ENCODE measurements around the gene AP1M1. TPM values are rescaled to one million over a fixed set of nuclear protein-coding genes. Genes with fewer than 3 reads are reported as not detected.

Gene AP1M1
- total RNA-seq, 2 donors from 2014 or later, result 35.0 to 51.6 TPM

DNA sequence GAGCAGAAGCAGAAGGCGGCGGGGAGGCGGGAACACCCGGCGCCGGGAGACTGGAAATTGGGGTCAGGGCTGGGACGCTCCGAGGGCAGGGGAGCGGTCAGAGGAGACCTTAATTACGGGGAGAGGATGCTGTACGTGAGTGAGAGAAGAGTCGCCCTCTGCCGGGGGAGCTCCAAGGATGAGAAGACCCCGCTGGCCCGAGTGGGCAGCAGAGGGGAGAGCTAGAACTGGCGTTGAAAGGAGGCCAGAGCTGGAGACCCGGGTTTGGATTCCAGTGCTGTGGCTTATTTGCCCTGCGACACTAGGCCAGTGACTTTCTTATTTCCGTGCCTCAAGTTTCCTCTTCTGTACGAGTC is 12.0 kb upstream of the AP1M1 start:
- Histone ChIP-seq H3K4me3 (ENCODE audit: low read length) (peak overlapping the region; percentile 95), H3K27ac (ENCODE audit: low read depth, low read length) (peak overlapping the region; percentile 50), H3K9ac (ENCODE audit: extremely low read depth, low read length, poor library complexity, severe bottlenecking) (peak overlapping the region; percentile 82), H3K27me3 (ENCODE audit: control insufficient read depth, insufficient read depth, low read length, poor library complexity, severe bottlenecking) (no peaks in the 10 kb centered on the region), H3K36me3 (ENCODE audit: control insufficient read depth, insufficient read depth, low read length) (peaks cover 26% of the 10 kb centered on the region), H3K4me1 (ENCODE audit: control insufficient read depth, insufficient read depth, low read length) (no peaks in the 10 kb centered on the region), H3K9me3 (ENCODE audit: control insufficient read depth, low read length) (no peaks in the 10 kb centered on the region)
- H3K27ac Mint-ChIP-seq, result peak overlapping the region; percentile 98
- H3K27me3 Mint-ChIP-seq (ENCODE audit: insufficient read depth), result peaks cover 10% of the 10 kb centered on the region
- H3K4me3 Mint-ChIP-seq, result peak overlapping the region; percentile 100
- H3K4me1 Mint-ChIP-seq, result peaks cover 5% of the 10 kb centered on the region
- TF ChIP-seq, protein P1, sequence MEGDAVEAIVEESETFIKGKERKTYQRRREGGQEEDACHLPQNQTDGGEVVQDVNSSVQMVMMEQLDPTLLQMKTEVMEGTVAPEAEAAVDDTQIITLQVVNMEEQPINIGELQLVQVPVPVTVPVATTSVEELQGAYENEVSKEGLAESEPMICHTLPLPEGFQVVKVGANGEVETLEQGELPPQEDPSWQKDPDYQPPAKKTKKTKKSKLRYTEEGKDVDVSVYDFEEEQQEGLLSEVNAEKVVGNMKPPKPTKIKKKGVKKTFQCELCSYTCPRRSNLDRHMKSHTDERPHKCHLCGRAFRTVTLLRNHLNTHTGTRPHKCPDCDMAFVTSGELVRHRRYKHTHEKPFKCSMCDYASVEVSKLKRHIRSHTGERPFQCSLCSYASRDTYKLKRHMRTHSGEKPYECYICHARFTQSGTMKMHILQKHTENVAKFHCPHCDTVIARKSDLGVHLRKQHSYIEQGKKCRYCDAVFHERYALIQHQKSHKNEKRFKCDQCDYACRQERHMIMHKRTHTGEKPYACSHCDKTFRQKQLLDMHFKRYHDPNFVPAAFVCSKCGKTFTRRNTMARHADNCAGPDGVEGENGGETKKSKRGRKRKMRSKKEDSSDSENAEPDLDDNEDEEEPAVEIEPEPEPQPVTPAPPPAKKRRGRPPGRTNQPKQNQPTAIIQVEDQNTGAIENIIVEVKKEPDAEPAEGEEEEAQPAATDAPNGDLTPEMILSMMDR (conservative IDR thresholded peaks at IDR 0.05), result peak; percentile 79
- peaks cover 2% of the 10 kb centered on the region for H3K9me3 Mint-ChIP-seq
- 1 to 4% methylated on average over 16 to 20 of the region's 20 CpGs for WGBS, 2 experiments (ENCODE audit: insufficient coverage in 1 of 2, insufficient read length in 1 of 2)
- peaks cover 35% of the 10 kb centered on the region for H3K36me3 Mint-ChIP-seq (ENCODE audit: low read depth)
- DNase-seq, result peak; percentile 87

DNA sequence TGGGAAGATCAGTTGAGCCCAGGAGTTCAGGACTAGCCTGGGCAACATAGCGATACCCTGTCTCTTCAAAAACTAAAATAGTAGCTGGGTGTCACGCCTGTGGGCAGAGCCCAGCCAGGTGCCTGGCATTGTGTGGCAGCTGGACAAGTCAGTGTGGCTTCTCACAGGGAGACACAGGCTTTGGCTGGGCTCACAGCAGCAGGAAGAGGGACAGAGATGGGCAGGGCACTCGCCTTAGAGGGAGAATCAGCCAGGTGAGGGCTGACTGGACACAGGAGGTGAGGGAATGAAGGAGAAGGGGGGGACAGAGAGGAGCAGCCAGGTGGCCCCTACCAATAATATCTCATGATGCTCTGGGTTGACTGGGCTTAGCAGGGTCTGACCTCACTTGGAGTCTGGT is 9.2 kb upstream of the AP1M1 start:
- H3K9me3 ChIP-seq (ENCODE audit: control insufficient read depth, low read length), result no peaks in the 10 kb centered on the region
- H3K27me3 Mint-ChIP-seq (ENCODE audit: insufficient read depth), result peaks cover 5% of the 10 kb centered on the region
- H3K4me3 Mint-ChIP-seq, result no peak overlapping the region
- H3K9ac ChIP-seq (ENCODE audit: extremely low read depth, low read length, poor library complexity, severe bottlenecking), result no peak overlapping the region
- TF ChIP-seq, protein P1 (conservative IDR thresholded peaks at IDR 0.05), result no peak
- H3K36me3 Mint-ChIP-seq (ENCODE audit: low read depth), result peaks cover 51% of the 10 kb centered on the region
- H3K27ac ChIP-seq (ENCODE audit: low read depth, low read length), result no peak overlapping the region
- peaks cover 43% of the 10 kb centered on the region for H3K36me3 ChIP-seq (ENCODE audit: control insufficient read depth, insufficient read depth, low read length)
- no peaks in the 10 kb centered on the region for H3K4me1 ChIP-seq (ENCODE audit: control insufficient read depth, insufficient read depth, low read length)
- H3K27me3 ChIP-seq (ENCODE audit: control insufficient read depth, insufficient read depth, low read length, poor library complexity, severe bottlenecking), result no peaks in the 10 kb centered on the region
- peaks cover 2% of the 10 kb centered on the region for H3K9me3 Mint-ChIP-seq
- no peak overlapping the region for H3K27ac Mint-ChIP-seq
- WGBS, 2 experiments (ENCODE audit: insufficient coverage in 1 of 2, insufficient read length in 1 of 2), result 93% methylated on average over 2 to 3 of the region's 3 CpGs
- H3K4me3 ChIP-seq (ENCODE audit: low read length), result no peak overlapping the region
- DNase-seq, result no peak
- H3K4me1 Mint-ChIP-seq, result peaks cover 5% of the 10 kb centered on the region

DNA sequence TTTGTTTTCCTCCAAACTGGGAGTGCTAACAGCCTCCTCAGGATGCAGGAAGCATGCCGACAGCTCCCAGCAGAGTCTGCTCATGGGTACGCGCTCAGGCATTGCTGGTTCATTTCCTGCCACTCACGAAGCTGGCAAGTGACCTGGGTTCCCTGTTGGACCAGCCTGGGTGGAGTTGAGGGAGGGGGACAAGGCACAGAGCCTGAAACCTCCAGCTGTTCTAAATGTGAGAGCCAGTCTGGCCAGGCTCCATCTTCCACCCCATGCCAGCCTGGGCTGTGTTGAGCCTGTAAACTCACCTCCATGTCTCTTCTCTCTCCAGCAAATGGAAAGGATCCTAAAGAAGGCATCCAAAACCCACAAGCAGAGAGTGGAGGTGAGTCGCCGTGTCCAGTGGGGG is 7.5 kb upstream of the AP1M1 start:
- TF ChIP-seq, protein P1 (conservative IDR thresholded peaks at IDR 0.05), result no peak
- no peak overlapping the region for H3K9ac ChIP-seq (ENCODE audit: extremely low read depth, low read length, poor library complexity, severe bottlenecking)
- Mint-ChIP-seq H3K36me3 (ENCODE audit: low read depth) (peaks cover 57% of the 10 kb centered on the region), H3K9me3 (no peaks in the 10 kb centered on the region), H3K4me1 (peaks cover 5% of the 10 kb centered on the region), H3K4me3 (no peak overlapping the region), H3K27me3 (ENCODE audit: insufficient read depth) (no peaks in the 10 kb centered on the region), H3K27ac (no peak overlapping the region)
- no peaks in the 10 kb centered on the region for H3K9me3 ChIP-seq (ENCODE audit: control insufficient read depth, low read length)
- WGBS, 2 experiments (ENCODE audit: insufficient coverage in 1 of 2, insufficient read length in 1 of 2), result 95 to 97% methylated on average over 4 to 6 of the region's 6 CpGs
- H3K36me3 ChIP-seq (ENCODE audit: control insufficient read depth, insufficient read depth, low read length), result peaks cover 43% of the 10 kb centered on the region
- DNase-seq, result no peak
- no peaks in the 10 kb centered on the region for H3K4me1 ChIP-seq (ENCODE audit: control insufficient read depth, insufficient read depth, low read length)
- no peak overlapping the region for H3K27ac ChIP-seq (ENCODE audit: low read depth, low read length)
- H3K4me3 ChIP-seq (ENCODE audit: low read length), result no peak overlapping the region
- H3K27me3 ChIP-seq (ENCODE audit: control insufficient read depth, insufficient read depth, low read length, poor library complexity, severe bottlenecking), result no peaks in the 10 kb centered on the region

Data from endodermal cell (in vitro differentiated cells).